HepG2 (cell line): ENCODE data around the gene FAM120C. TPM values are rescaled to one million over a fixed set of nuclear protein-coding genes. Genes with fewer than 3 reads are reported as not detected.
A peak's percentile ranks its signal among the peaks of the same experiment; 100 is the strongest.

ENCODE experiments used
- ATF7 ChIP-seq, 2 experiments: fragments of 450-650 bp in 1 of 2; sonication (generic) in 1 of 2; formaldehyde crosslinking in 1 of 2; IDR thresholded peaks; 2 replicates each; pipeline versions ENCODE4 v1.4.0 to v1.6.1; 2016 to 2020; ENCODE audit warnings: antibody characterized with exemption in 1 of 2, mild to moderate bottlenecking in 1 of 2, missing genetic modification reagents in 1 of 2
- CAMTA2 ChIP-seq: sonication (generic); formaldehyde crosslinking; IDR thresholded peaks from 2 replicates; pipeline ENCODE4 v1.4.0; 2020; ENCODE audit warnings: mild to moderate bottlenecking, missing genetic modification reagents, borderline replicate concordance
- CHD2 ChIP-seq: IDR thresholded peaks from 2 replicates; pipeline ENCODE4 v1.6.1; 2011; ENCODE audit warnings: low read depth, low read length, improper control_type of control experiment
- DR1 ChIP-seq: sonication (generic); formaldehyde crosslinking; IDR thresholded peaks from 2 replicates; pipeline ENCODE4 v1.8.0; 2021; ENCODE audit warnings: mild to moderate bottlenecking, missing genetic modification reagents, inconsistent platforms
- E2F5 ChIP-seq: sonication (generic); formaldehyde crosslinking; conservative IDR thresholded peaks from 2 replicates; pipeline ENCODE4 v1.4.0; 2020; ENCODE audit warnings: missing genetic modification reagents
- EEA1 ChIP-seq: sonication (generic); formaldehyde crosslinking; IDR thresholded peaks from 2 replicates; pipeline ENCODE4 v1.5.1; 2020; ENCODE audit warnings: mild to moderate bottlenecking, missing genetic modification reagents, borderline replicate concordance
- FOXK2 ChIP-seq: fragments of 450-650 bp; IDR thresholded peaks from 2 replicates; pipeline ENCODE4 v1.6.1; 2016
- LBX2 ChIP-seq: sonication (generic); formaldehyde crosslinking; IDR thresholded peaks from 2 replicates; pipeline ENCODE4 v1.5.0; 2020; ENCODE audit warnings: missing genetic modification reagents, mild to moderate bottlenecking, borderline replicate concordance
- MAFF ChIP-seq: IDR thresholded peaks from 2 replicates; pipeline ENCODE4 v1.6.1; 2011; ENCODE audit warnings: low read depth, low read length, improper control_type of control experiment
- MXI1 ChIP-seq: IDR thresholded peaks from 3 replicates; pipeline ENCODE4 v1.6.1; 2012; ENCODE audit warnings: low read depth, low read length, inconsistent platforms, borderline replicate concordance
- NFKB2 ChIP-seq: sonication (generic); formaldehyde crosslinking; IDR thresholded peaks from 2 replicates; pipeline ENCODE4 v1.4.0; 2020; ENCODE audit warnings: missing genetic modification reagents, borderline replicate concordance
- PHF21A ChIP-seq: sonication (generic); formaldehyde crosslinking; IDR thresholded peaks from 2 replicates; pipeline ENCODE4 v1.5.0; 2020; ENCODE audit warnings: mild to moderate bottlenecking, missing genetic modification reagents
- PLRG1 ChIP-seq: fragments of 450-650 bp; conservative IDR thresholded peaks from 2 replicates; pipeline ENCODE4 v1.6.1; 2016
- POLR2G ChIP-seq: fragments of 200-400 bp; formaldehyde crosslinking; IDR thresholded peaks from 2 replicates; pipeline ENCODE4 v1.6.1; 2018; ENCODE audit warnings: mild to moderate bottlenecking, low read depth, low read length, moderate library complexity
- PRDM4 ChIP-seq: sonication (generic); formaldehyde crosslinking; IDR thresholded peaks from 2 replicates; pipeline ENCODE4 v1.9.0; 2021; ENCODE audit warnings: missing genetic modification reagents, borderline replicate concordance
- RBFOX2 ChIP-seq: fragments of 200-400 bp; formaldehyde crosslinking; IDR thresholded peaks from 2 replicates; pipeline ENCODE4 v1.6.1; 2017; ENCODE audit warnings: low read depth, mild to moderate bottlenecking, low read length
- RELA ChIP-seq: sonication (generic); formaldehyde crosslinking; IDR thresholded peaks from 2 replicates; pipeline ENCODE4 v1.4.0; 2020; ENCODE audit warnings: missing genetic modification reagents
- RXRB ChIP-seq: IDR thresholded peaks from 2 replicates; pipeline ENCODE4 v1.6.1; 2016; ENCODE audit warnings: borderline replicate concordance, missing genetic modification reagents, missing compliant biosample characterization
- SALL1 ChIP-seq: sonication (generic); formaldehyde crosslinking; IDR thresholded peaks from 2 replicates; pipeline ENCODE4 v1.8.0; 2022; ENCODE audit warnings: mild to moderate bottlenecking, missing genetic modification reagents
- SMAD3 ChIP-seq: sonication (generic); formaldehyde crosslinking; IDR thresholded peaks from 2 replicates; pipeline ENCODE4 v1.4.0; 2020; ENCODE audit warnings: missing genetic modification reagents
- SMARCE1 ChIP-seq: fragments of 450-650 bp; IDR thresholded peaks from 2 replicates; pipeline ENCODE4 v1.6.1; 2017; ENCODE audit warnings: borderline replicate concordance
- SNRNP70 ChIP-seq: fragments of 200-400 bp; formaldehyde crosslinking; IDR thresholded peaks from 2 replicates; pipeline ENCODE4 v1.6.1; 2017; ENCODE audit warnings: mild to moderate bottlenecking, low read depth, low read length, moderate library complexity
- SRSF9 ChIP-seq: fragments of 200-400 bp; formaldehyde crosslinking; IDR thresholded peaks from 2 replicates; pipeline ENCODE4 v1.6.1; 2018; ENCODE audit warnings: borderline replicate concordance, mild to moderate bottlenecking, low read depth, low read length; ENCODE audit not compliant: insufficient read depth, poor library complexity, severe bottlenecking
- ZNF296 ChIP-seq: sonication (generic); formaldehyde crosslinking; conservative IDR thresholded peaks from 2 replicates; pipeline ENCODE4 v1.5.0; 2020; ENCODE audit warnings: mild to moderate bottlenecking, missing genetic modification reagents
- ZNF530 ChIP-seq: sonication (generic); formaldehyde crosslinking; IDR thresholded peaks from 2 replicates; pipeline ENCODE4 v1.5.0; 2020; ENCODE audit warnings: low read depth, mild to moderate bottlenecking, missing genetic modification reagents
- ZNF558 ChIP-seq: sonication (generic); formaldehyde crosslinking; IDR thresholded peaks from 2 replicates; pipeline ENCODE4 v1.9.0; 2022; ENCODE audit warnings: mild to moderate bottlenecking, missing genetic modification reagents, borderline replicate concordance
- ZNF564 ChIP-seq: sonication (generic); formaldehyde crosslinking; IDR thresholded peaks from 2 replicates; pipeline ENCODE4 v1.8.1; 2023; ENCODE audit warnings: mild to moderate bottlenecking, missing genetic modification reagents
- ZNF777 ChIP-seq: sonication (generic); formaldehyde crosslinking; IDR thresholded peaks from 2 replicates; pipeline ENCODE4 v1.4.0; 2020; ENCODE audit warnings: missing genetic modification reagents
- ZSCAN22 ChIP-seq: sonication (generic); formaldehyde crosslinking; IDR thresholded peaks from 2 replicates; pipeline ENCODE4 v1.4.0; 2020; ENCODE audit warnings: mild to moderate bottlenecking, missing genetic modification reagents
- polyA plus RNA-seq, 8 experiments: library from polyadenylated mRNA; depleted of rRNA in 3 of 8; stranded (reverse) in 7 of 8; unstranded in 1 of 8; fragments of >200 nt; fragmentation: Illumina TruSeq in 4 of 8; extraction: Trizol in 4 of 8; gene quantifications; 2 replicates each; pipeline versions ENCODE4 v1.2.1 to v1.2.3, GENCODE V29; 2011 to 2016; ENCODE audit warnings: low read depth in 4 of 8, missing spikeins in 1 of 8, mixed read lengths in 1 of 8; ENCODE audit not compliant: insufficient read depth in 1 of 8
- total RNA-seq, 5 experiments: library from RNA; depleted of rRNA; stranded (reverse); fragments of >200 nt; fragmentation: Illumina TruSeq; extraction: Trizol; gene quantifications; 2 replicates each; pipeline ENCODE4 v1.2.3, GENCODE V29; 2016; ENCODE audit warnings: low read depth in 1 of 5

Gene FAM120C
- total and polyA plus RNA-seq, 2 of the 13 experiments (the other 11 are each of a cell fraction or from before 2014, with no cell fraction given), result 4.6 to 7.4 TPM

- no peak for TF ChIP-seq PRDM4 (CRISPR knock-in tag)
- TF ChIP-seq SMARCE1, result no peak
- TF ChIP-seq LBX2 (CRISPR knock-in tag), result no peak
- TF ChIP-seq ZNF558, result no peak
- TF ChIP-seq MXI1, result peak; percentile 14; the same call in 1 of the 3 replicates
- no peak for TF ChIP-seq MAFF
- TF ChIP-seq ZNF564 (CRISPR knock-in tag), result peak; percentile 75; the same call in 1 of the 2 replicates
- no peak for TF ChIP-seq RELA
- TF ChIP-seq ZNF530 (CRISPR knock-in tag), result no peak
- peak; percentile 80 for TF ChIP-seq CHD2
- no peak for TF ChIP-seq NFKB2 (CRISPR knock-in tag)
- no peak for TF ChIP-seq SRSF9
- TF ChIP-seq POLR2G, result 0 out of 2 replicates have a peak, but pooled peaks have one; percentile 30
- TF ChIP-seq RBFOX2, result peak; percentile 87
- no peak for TF ChIP-seq ZNF296 (CRISPR knock-in tag)
- TF ChIP-seq ZNF777 (CRISPR knock-in tag), result peak; percentile 67; the same call in 1 of the 2 replicates
- TF ChIP-seq PHF21A (CRISPR knock-in tag), result 0 out of 2 replicates have a peak, but pooled peaks have one; percentile 14
- TF ChIP-seq SNRNP70, result no peak
- TF ChIP-seq EEA1 (CRISPR knock-in tag), result peak; percentile 46; the same call in 1 of the 2 replicates
- TF ChIP-seq SMAD3, result no peak
- TF ChIP-seq E2F5 (CRISPR knock-in tag), result no peak
- TF ChIP-seq RXRB, result no peak
- TF ChIP-seq CAMTA2 (CRISPR knock-in tag), result no peak
- peak; percentile 25; the same call in 1 of the 2 replicates for TF ChIP-seq SALL1 (CRISPR knock-in tag)
- TF ChIP-seq FOXK2, result no peak
- TF ChIP-seq PLRG1, result no peak
- TF ChIP-seq DR1 (CRISPR knock-in tag), result no peak
- peak; percentile 99 for TF ChIP-seq ATF7 (IDR thresholded peaks at IDR 0.05)
- TF ChIP-seq ATF7 (CRISPR knock-in tag; IDR thresholded peaks at IDR 0.05), result peak; percentile 89
- TF ChIP-seq ZSCAN22 (CRISPR knock-in tag), result no peak
Measured at GRCh38 chrX:54044126-54044876, 138.8 kb downstream of the FAM120C start, which contains the start of gene PHF8 (continued).
